HG02571 (cell line): ENCODE measurements around the gene RNF11.
A peak's percentile ranks its signal among the peaks of the same experiment; 100 is the strongest.

Experiments
- ATAC-seq: cut with Tn5 transposase; IDR thresholded peaks from one replicate; pipeline ENCODE4 v1.9.1; 2021; ENCODE audit warnings: mild to moderate bottlenecking, moderate library complexity; ENCODE audit not compliant: unreplicated experiment

RNF11 gene

GRCh38 chr1:51294566-51295184, 58.6 kb downstream of the RNF11 start:
- no peak for ATAC-seq

DNA sequence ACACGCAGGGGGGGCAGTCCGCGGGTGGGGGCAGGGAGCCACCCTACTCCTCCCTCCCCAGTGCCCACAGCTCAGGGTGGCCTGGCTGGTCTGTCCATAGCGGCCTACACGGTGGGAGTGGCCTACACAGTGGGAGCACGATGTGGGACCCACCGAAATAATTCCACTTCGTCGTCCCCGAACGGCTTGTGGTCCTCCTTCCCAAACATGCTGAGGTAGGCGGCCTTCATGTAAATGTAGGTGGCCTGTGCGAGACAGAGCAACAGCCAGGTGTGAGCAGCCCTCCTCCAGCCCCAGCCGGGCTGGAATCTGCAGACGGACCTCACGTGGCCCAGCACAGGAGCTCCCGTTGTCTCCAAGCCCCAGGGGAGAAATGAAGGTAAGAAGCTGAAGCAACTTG, 59.9 kb downstream of the RNF11 start:
- ATAC-seq = no peak

GRCh38 chr1:51296383-51297357, 60.6 kb downstream of the RNF11 start:
- peak; percentile 54 for ATAC-seq

DNA sequence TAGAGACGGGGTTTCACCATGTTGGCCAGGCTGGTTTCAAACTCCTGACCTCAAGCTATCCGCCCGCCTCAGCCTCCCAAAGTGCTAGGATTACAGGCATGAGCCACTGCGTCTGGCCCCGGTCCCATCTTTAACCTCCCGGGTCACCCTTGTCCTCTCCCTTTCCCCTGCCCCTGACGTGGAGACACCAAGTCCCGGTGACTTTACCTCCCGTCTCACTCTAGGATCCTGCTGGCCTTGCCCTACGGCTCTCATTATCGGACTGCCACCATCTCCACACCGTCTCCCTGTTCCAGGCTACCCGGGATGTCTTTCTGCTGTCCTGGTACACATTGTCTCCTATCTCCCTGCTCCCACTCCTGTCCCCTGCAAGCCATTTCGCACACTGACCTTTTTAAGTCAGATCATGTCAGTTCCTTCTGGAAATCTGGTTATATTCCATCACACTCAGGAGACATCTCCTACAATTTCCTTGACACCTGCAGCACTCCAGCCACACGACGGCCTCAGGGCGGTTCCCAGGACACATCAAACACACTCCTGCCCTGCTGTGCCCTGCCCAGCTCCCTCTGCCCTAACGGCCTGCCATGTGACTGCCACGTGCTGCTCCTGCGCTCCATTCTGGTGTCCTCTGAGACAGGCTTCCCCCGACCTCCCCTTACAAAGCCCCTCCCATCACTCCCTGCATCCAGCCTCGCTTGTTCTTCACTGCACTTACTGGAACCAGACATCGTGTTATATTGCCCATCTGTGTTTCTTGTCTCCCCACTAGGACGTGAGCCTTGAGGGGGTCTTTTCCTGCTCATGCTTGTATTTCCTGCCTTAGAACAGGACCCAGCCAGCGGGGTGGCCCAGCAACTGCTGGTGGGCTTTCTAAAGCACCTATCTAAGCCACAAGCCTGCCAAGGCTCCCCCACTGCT, 61.6 kb downstream of the RNF11 start:
- no peak for ATAC-seq

- no peak for ATAC-seq
Measured at GRCh38 chr1:51298322-51298705, 62.2 kb downstream of the RNF11 start.

- ATAC-seq = no peak
Measured at GRCh38 chr1:51299185-51299885, 63.3 kb downstream of the RNF11 start.

GRCh38 chr1:51299981-51300670, 64.1 kb downstream of the RNF11 start:
- no peak for ATAC-seq

DNA sequence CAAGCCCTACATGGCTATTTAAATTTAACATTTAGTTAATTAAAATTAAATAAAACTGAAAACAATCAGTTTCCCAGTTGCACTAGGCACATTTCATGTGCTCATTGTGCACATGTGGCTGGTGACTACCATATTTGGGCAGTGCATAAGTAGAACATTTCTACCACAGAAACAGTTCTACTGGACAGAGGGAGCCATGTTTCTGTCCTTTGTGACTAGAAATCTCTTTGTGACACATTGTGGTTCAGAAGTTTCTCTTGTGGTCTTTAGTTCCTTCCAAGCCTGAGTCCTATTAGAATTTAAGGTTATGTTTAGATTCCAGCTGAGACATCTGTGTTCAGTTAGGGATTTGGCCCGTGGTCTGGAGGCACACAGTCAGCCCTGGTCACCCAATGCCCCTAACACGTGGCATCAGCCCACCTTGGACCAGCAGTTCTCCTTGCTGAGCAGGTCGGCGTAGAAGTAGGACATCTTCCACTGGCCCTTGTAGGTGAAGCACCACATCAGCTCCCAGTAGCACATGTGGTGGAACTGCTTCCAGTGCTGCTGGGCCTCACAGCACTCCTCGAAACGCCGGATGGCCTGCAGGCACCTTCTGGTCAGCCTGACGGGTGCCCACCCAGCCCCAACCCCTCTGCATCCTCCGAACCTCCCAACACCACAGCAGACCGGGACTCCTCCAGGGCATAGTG, 65.2 kb downstream of the RNF11 start:
- no peak for ATAC-seq

DNA sequence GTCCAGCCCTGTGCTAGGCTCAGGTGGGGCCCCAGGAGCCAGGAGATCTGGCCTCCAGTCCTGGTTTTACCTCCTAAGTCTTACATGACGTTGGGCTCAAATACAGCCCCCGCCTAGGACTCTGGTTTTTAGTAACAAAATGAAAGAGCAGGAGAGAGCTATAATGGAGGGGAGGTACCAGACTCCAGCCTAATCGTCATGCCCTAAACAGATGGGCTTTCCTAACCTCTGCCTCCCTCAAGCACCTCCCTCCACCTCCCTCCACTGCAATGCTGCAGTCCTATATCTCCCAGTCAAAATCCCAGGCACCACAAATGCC, 65.7 kb downstream of the RNF11 start:
- no peak for ATAC-seq

- no peak for ATAC-seq
Measured at GRCh38 chr1:51302270-51302669, 66.2 kb downstream of the RNF11 start.

GRCh38 chr1:51302746-51303145, 66.7 kb downstream of the RNF11 start:
- no peak for ATAC-seq

DNA sequence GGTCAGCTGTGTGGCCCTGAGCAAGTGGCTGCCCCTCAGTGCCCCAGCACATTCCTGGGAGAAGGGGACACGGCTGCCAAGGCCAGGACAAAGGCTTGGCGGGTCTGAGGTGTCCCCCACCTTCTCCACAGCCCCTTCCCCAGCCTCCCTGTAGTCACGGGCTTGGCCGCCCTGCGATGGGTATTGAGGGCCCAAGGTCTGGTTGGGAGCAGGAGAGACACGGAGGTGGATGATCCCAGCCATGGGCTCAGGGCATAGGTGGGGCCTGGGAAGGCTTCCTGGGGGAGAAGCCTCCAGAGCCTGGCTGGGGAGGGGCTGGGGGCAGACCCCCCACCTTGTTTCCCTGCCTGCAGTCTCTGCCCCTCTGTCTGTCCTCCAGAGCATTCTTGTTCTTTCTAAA, 67.2 kb downstream of the RNF11 start:
- ATAC-seq = no peak

GRCh38 chr1:51303751-51304251, 67.7 kb downstream of the RNF11 start:
- ATAC-seq = no peak

DNA sequence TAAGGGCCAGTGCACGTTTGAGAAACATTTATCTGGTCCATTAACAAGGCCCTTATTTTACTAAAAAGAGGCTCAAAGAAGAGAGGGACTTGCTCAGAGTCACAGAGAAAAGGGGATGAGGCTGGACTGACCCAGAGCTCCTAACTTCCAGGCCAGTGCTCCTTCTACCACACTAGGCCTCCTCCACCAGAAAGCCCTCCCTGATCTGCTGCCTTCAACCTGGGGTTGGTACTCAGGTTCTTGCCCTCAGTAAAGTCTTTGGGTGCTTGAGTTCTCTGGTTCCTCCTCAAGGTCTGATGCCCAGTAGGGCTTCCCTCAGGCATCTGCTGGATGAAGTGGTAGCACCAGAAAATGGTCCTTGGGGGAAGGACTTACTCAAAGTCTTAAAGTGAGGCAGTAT, 68.3 kb downstream of the RNF11 start:
- no peak for ATAC-seq

DNA sequence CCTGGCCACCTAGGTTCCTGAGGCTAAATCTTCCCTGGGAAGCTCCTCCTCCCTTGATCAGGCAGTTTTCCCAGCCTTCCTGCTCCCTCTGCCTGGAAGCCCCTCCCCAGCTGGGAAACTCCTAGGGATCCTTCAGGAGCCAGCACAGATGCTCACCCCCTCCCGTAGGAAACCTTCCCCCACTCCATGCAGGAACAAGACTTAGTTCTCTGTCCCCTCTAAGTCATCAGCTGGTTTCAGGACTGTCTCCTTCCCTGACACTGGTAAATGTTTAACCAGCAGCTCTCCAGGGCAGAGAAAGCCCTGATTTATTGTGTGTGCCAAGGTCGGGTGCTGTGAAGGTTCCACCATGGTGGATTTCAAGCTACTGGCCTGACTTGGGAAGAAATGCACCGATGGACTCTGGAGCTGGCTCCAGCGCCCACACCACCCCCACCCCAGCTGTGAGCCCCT, 69.3 kb downstream of the RNF11 start:
- ATAC-seq = no peak

GRCh38 chr1:51306950-51307349, 70.9 kb downstream of the RNF11 start:
- ATAC-seq = no peak

DNA sequence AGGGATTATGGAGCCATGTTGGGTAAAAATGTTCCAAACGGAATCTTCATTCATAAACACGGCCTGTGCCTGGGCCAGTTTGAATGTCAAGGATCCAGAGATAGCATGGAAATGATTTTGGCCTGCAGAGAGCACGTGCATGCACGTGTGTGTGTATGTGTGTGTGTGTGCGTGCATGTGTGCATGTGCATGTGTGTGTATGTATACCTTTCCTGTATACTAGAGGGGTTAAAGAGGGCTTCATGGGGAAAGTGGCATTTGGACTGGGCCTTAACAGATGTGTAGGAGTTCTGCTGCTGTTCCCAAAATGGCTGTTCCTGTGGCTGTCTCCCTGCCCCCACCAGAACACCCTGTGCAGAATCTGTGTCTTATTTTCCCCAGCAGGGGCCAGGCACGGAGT, 72.6 kb downstream of the RNF11 start:
- no peak for ATAC-seq

DNA sequence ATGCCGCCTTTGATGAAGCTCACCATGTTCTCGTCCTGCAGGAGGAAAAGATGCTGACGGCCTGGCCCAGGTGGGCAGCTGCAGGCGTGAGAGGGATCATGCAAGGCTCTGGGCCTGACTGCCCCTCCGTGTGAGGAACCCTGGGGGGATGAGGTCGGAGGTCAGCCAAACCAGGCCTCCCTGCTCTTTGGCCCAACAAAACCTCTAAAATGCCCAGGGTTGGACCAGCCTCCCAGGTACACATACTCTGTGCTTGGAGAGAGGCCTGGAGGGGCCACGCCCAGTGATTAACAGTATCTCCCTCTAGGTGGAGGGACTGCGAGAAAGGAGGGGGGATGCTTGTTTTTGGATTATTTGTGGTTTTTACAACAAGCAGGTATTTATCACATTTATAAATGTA, 73.2 kb downstream of the RNF11 start:
- no peak for ATAC-seq

GRCh38 chr1:51310871-51311613, 75.0 kb downstream of the RNF11 start:
- no peak for ATAC-seq
